GM23338 (cell line): ENCODE results near the gene CXCL9. TPM values are rescaled to one million over a fixed set of nuclear protein-coding genes. Genes with fewer than 3 reads are reported as not detected.
"Not testable (repeated sequence)": the region's sequence is repeated elsewhere in the genome, so short reads cannot be mapped to it uniquely, and the experiment has no call there.

ENCODE experiments used
- ATAC-seq: fragments of 200-7000 bp; cut with Tn5 transposase; 3 replicates; pipeline ENCODE4 v1.9.1; 2020
- DNase-seq: peaks from one replicate; pipeline ENCODE4 v3.0.0-alpha.2; 2015; ENCODE audit warnings: low spot score
- H2AFZ ChIP-seq: fragments of 200-600 bp; sonication (generic); 2 replicates; pipeline ENCODE4 v1.8.0; 2016; ENCODE audit warnings: antibody characterized with exemption, mild to moderate bottlenecking, moderate library complexity
- H3F3A ChIP-seq: fragments of 200-600 bp; sonication (generic); replicated peaks from 2 replicates; pipeline ENCODE4 v1.8.0; 2017; ENCODE audit warnings: antibody characterized with exemption, mixed run types, low read depth
- H3K27ac ChIP-seq: fragments of 200-600 bp; sonication (generic); 2 replicates; pipeline ENCODE4 v1.6.1; 2016; ENCODE audit warnings: low read depth
- H3K27me3 ChIP-seq: fragments of 200-600 bp; sonication (generic); 2 replicates; pipeline ENCODE4 v1.8.0; 2016; ENCODE audit warnings: mild to moderate bottlenecking, mixed run types, moderate library complexity; ENCODE audit not compliant: insufficient read depth
- H3K36me3 ChIP-seq: fragments of 200-600 bp; sonication (generic); 2 replicates; pipeline ENCODE4 v1.8.0; 2016; ENCODE audit warnings: mild to moderate bottlenecking; ENCODE audit not compliant: insufficient read depth
- H3K4me1 ChIP-seq: fragments of 200-600 bp; sonication (generic); 2 replicates; pipeline ENCODE4 v1.8.0; 2016; ENCODE audit warnings: mild to moderate bottlenecking, moderate library complexity; ENCODE audit not compliant: insufficient read depth
- H3K4me2 ChIP-seq: fragments of 200-600 bp; sonication (generic); 2 replicates; pipeline ENCODE4 v1.7.1; 2017; ENCODE audit warnings: mixed run types
- H3K4me3 ChIP-seq: fragments of 200-600 bp; sonication (generic); 2 replicates; pipeline ENCODE4 v1.6.1; 2016; ENCODE audit warnings: mixed run types
- H3K79me2 ChIP-seq: fragments of 200-600 bp; sonication (generic); replicated peaks from 2 replicates; pipeline ENCODE4 v1.8.0; 2017; ENCODE audit warnings: mild to moderate bottlenecking; ENCODE audit not compliant: insufficient read depth
- H3K9me2 ChIP-seq: fragments of 200-600 bp; sonication (generic); 2 replicates; pipeline ENCODE4 v1.8.0; 2017; ENCODE audit not compliant: insufficient read depth
- H4K20me1 ChIP-seq: fragments of 200-600 bp; sonication (generic); replicated peaks from 2 replicates; pipeline ENCODE4 v1.8.0; 2017; ENCODE audit warnings: mild to moderate bottlenecking; ENCODE audit not compliant: insufficient read depth
- H3K27ac Mint-ChIP-seq: 2 replicates; pipeline ENCODE4 v1.8.0; 2020; ENCODE audit warnings: inconsistent platforms, mild to moderate bottlenecking, moderate library complexity, mixed read lengths
- H3K27me3 Mint-ChIP-seq: 3 replicates; pipeline ENCODE4 v1.8.0; 2022; ENCODE audit warnings: low read depth, mild to moderate bottlenecking, moderate library complexity, mixed read lengths, inconsistent platforms; ENCODE audit not compliant: insufficient read depth, poor library complexity
- H3K36me3 Mint-ChIP-seq: 3 replicates; pipeline ENCODE4 v1.8.0; 2021; ENCODE audit warnings: low read depth, mild to moderate bottlenecking, inconsistent platforms, moderate library complexity, mixed read lengths
- H3K4me1 Mint-ChIP-seq: 3 replicates; pipeline ENCODE4 v1.8.0; 2020; ENCODE audit warnings: mild to moderate bottlenecking, inconsistent platforms, mixed read lengths
- H3K4me3 Mint-ChIP-seq: 3 replicates; pipeline ENCODE4 v1.8.0; 2021; ENCODE audit warnings: moderate library complexity, mild to moderate bottlenecking, inconsistent platforms, mixed read lengths
- H3K9me3 Mint-ChIP-seq: 3 replicates; pipeline ENCODE4 v1.8.0; 2020; ENCODE audit warnings: moderate library complexity, mild to moderate bottlenecking, inconsistent platforms, mixed read lengths
- ZNF114 ChIP-seq: fragments of 250-450 bp; sonication (Bioruptor Pico); IDR thresholded peaks from 2 replicates; pipeline ENCODE4 v1.5.0; 2020; ENCODE audit warnings: mild to moderate bottlenecking, moderate library complexity
- polyA plus RNA-seq: library from polyadenylated mRNA; unstranded; fragments of >200 nt; fragmentation: Nextera tagmentation; extraction: Ambion mirVana; gene quantifications from 2 replicates; pipeline ENCODE4 v1.2.1, GENCODE V29; 2016
- total RNA-seq: library from RNA; depleted of rRNA; stranded (reverse); fragments of >200 nt; shearing (Covaris generic); gene quantifications from 2 replicates; pipeline ENCODE4 v1.2.3, GENCODE V29; 2014; rRNA removed
- TF ChIP-seq, protein P1 (sequence below), 2 experiments: fragments of 200-600 bp in 1 of 2; sonication (generic) in 1 of 2; conservative IDR thresholded peaks; 2 replicates each; pipeline versions ENCODE4 v1.5.1 to v1.6.1; 2016 to 2017; ENCODE audit warnings: antibody characterized with exemption in 2 of 2, low read depth in 2 of 2, mild to moderate bottlenecking in 2 of 2, moderate library complexity in 1 of 2

The CXCL9 gene
- total and polyA plus RNA-seq, 2 experiments from 2014 or later, result not detected

DNA sequence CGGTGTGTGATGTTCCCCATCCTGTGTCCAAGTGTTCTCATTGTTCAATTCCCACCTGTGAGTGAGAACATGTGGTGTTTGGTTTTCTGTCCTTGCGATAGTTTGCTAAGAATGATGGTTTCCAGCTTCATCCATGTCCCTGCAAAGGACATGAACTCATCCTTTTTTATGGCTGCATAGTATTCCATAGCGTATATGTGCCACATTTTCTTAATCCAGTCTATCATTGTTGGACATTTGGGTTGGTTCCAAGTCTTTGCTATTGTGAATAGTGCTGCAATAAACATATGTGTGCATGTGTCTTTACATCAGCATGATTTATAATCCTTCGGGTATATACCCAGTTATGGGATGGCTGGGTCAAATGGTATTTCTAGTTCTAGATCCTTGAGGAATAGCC, 45.2 kb downstream of the CXCL9 start:
- H3K9me2 ChIP-seq, H3K79me2 ChIP-seq, H2AFZ ChIP-seq, H3K27me3 Mint-ChIP-seq, H3K27me3 ChIP-seq, H3K4me2 ChIP-seq, DNase-seq, H3K4me3 ChIP-seq, H3K27ac ChIP-seq, H3K4me3 Mint-ChIP-seq, H3K4me1 Mint-ChIP-seq, H3K4me1 ChIP-seq, H3F3A ChIP-seq, ATAC-seq, H4K20me1 ChIP-seq, H3K27ac Mint-ChIP-seq: not testable (repeated sequence)
- Mint-ChIP-seq H3K36me3 (peaks cover 99% of the 10 kb centered on the region), H3K9me3 (peaks cover 24% of the 10 kb centered on the region; the same call in 2 of the 3 replicates)
- peaks cover 89% of the 10 kb centered on the region for H3K36me3 ChIP-seq

DNA sequence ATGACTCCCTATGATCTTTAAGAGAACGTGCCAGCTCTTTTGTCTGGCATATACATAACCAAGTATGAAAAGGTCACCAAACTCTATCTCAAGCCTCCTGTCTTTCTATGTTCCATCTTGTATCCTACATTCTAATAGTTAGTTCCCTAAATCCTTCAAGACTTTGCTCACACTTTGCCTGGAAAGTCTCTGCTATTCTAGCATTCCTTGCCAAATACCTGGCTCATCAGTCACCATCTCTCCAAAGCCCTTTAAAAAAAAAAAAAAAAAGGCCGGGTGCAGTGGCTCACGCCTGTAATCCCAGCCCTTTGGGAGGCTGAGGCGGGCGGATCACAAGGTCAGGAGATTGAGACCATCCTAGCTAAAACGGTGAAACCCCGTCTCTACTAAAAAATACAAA, 48.8 kb downstream of the CXCL9 start:
- H3K4me2 ChIP-seq, H3K27ac Mint-ChIP-seq, H3K4me1 ChIP-seq, H3K27ac ChIP-seq, DNase-seq, H3K9me3 Mint-ChIP-seq, H3K4me3 Mint-ChIP-seq, H3K79me2 ChIP-seq, H3K27me3 ChIP-seq, ATAC-seq, H3K9me2 ChIP-seq, H3K4me3 ChIP-seq, H3K4me1 Mint-ChIP-seq, H3K27me3 Mint-ChIP-seq, H2AFZ ChIP-seq, H3F3A ChIP-seq: not testable (repeated sequence)
- H4K20me1 ChIP-seq, result peaks cover 11% of the 10 kb centered on the region
- peaks cover 96% of the 10 kb centered on the region for H3K36me3 Mint-ChIP-seq
- H3K36me3 ChIP-seq, result peaks cover 73% of the 10 kb centered on the region

- H3K36me3 ChIP-seq, result peaks cover 75% of the 10 kb centered on the region
- H3K4me3 ChIP-seq, H3K79me2 ChIP-seq, DNase-seq, H3K27me3 ChIP-seq, H3K27me3 Mint-ChIP-seq, H3K4me3 Mint-ChIP-seq, H3K9me2 ChIP-seq, H3K4me1 ChIP-seq, H3K4me1 Mint-ChIP-seq, H3K27ac ChIP-seq, H3K9me3 Mint-ChIP-seq, ATAC-seq, H2AFZ ChIP-seq, H3K27ac Mint-ChIP-seq, H3F3A ChIP-seq, H3K4me2 ChIP-seq: not testable (repeated sequence)
- H4K20me1 ChIP-seq, result peaks cover 15% of the 10 kb centered on the region
- H3K36me3 Mint-ChIP-seq, result peaks cover 93% of the 10 kb centered on the region
These were observed 52.5 kb downstream of the CXCL9 start for GRCh38 chr4:75954811-75955210.

DNA sequence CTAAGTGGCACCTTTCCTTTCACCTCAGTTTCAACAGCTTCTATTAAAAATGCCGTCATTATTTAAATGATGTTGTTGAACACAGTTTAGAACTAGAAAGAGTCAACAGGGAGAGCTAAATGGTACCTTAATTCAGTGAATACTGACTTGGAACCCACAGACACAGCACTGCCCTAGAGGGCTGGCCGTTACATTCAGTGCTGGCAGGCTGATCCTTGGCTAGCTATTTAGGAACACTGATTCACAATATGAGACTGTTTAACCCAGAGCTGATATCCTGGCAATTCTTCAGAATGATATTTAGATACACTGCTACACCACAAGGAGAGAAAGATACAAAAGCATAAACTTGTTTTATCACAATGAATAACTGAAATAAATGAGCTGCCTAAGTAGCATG, 53.8 kb downstream of the CXCL9 start:
- Histone ChIP-seq H2AFZ (no peak overlapping the region), H3K4me2 (no peak overlapping the region), H4K20me1 (peaks cover 14% of the 10 kb centered on the region), H3K4me1 (no peaks in the 10 kb centered on the region), H3K9me2 (no peaks in the 10 kb centered on the region), H3K27me3 (no peaks in the 10 kb centered on the region), H3K36me3 (peaks cover 78% of the 10 kb centered on the region), H3F3A (no peaks in the 10 kb centered on the region), H3K27ac (no peak overlapping the region), H3K79me2 (no peaks in the 10 kb centered on the region), H3K4me3 (no peak overlapping the region)
- DNase-seq (no peak), ATAC-seq (no peak)
- H3K27me3 Mint-ChIP-seq, result peaks cover 4% of the 10 kb centered on the region
- H3K4me1 Mint-ChIP-seq, result no peaks in the 10 kb centered on the region
- peaks cover 92% of the 10 kb centered on the region for H3K36me3 Mint-ChIP-seq
- H3K27ac Mint-ChIP-seq, result no peak overlapping the region
- no peaks in the 10 kb centered on the region for H3K9me3 Mint-ChIP-seq
- TF ChIP-seq, protein P1, sequence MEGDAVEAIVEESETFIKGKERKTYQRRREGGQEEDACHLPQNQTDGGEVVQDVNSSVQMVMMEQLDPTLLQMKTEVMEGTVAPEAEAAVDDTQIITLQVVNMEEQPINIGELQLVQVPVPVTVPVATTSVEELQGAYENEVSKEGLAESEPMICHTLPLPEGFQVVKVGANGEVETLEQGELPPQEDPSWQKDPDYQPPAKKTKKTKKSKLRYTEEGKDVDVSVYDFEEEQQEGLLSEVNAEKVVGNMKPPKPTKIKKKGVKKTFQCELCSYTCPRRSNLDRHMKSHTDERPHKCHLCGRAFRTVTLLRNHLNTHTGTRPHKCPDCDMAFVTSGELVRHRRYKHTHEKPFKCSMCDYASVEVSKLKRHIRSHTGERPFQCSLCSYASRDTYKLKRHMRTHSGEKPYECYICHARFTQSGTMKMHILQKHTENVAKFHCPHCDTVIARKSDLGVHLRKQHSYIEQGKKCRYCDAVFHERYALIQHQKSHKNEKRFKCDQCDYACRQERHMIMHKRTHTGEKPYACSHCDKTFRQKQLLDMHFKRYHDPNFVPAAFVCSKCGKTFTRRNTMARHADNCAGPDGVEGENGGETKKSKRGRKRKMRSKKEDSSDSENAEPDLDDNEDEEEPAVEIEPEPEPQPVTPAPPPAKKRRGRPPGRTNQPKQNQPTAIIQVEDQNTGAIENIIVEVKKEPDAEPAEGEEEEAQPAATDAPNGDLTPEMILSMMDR (conservative IDR thresholded peaks at IDR 0.05; ENCODE audit: low read depth in 2 of 2), result no peak
- no peak for TF ChIP-seq ZNF114 (CRISPR knock-in tag)
- no peak overlapping the region for H3K4me3 Mint-ChIP-seq

Other genes with a start within 250 kb of the CXCL9 start
- 0.58 TPM in 1 of 2 replicates, not detected in the other for gene PPEF2, start 105.1 kb downstream of the CXCL9 start, total RNA-seq
- not detected in 2 replicates for gene PPEF2, start 105.1 kb downstream of the CXCL9 start, polyA plus RNA-seq
- gene NAAA, start 66.5 kb downstream of the CXCL9 start, total RNA-seq, result 36.6 and 38.1 TPM in 2 replicates
- gene NAAA, start 66.5 kb downstream of the CXCL9 start, polyA plus RNA-seq, result 10.3 and 13.2 TPM in 2 replicates
- gene SDAD1, start 16.6 kb downstream of the CXCL9 start, total RNA-seq, result 62.2 and 67.4 TPM in 2 replicates
- gene SDAD1, start 16.6 kb downstream of the CXCL9 start, polyA plus RNA-seq, result 193 and 252 TPM in 2 replicates
- not detected in 2 replicates for gene CXCL10, start 16.0 kb upstream of the CXCL9 start, total RNA-seq
- gene CXCL10, start 16.0 kb upstream of the CXCL9 start, polyA plus RNA-seq, result not detected in 2 replicates
- 0.23 and 1.9 TPM in 2 replicates for gene CXCL11, start 28.6 kb upstream of the CXCL9 start, total RNA-seq
- gene CXCL11, start 28.6 kb upstream of the CXCL9 start, polyA plus RNA-seq, result 0.54 and 0.81 TPM in 2 replicates
- 0.87 and 1.2 TPM in 2 replicates for gene ART3, start 67.2 kb upstream of the CXCL9 start, total RNA-seq
- gene ART3, start 67.2 kb upstream of the CXCL9 start, polyA plus RNA-seq, result 1.1 and 1.7 TPM in 2 replicates
- 117 and 118 TPM in 2 replicates for gene NUP54, start 140.9 kb upstream of the CXCL9 start, total RNA-seq
- gene NUP54, start 140.9 kb upstream of the CXCL9 start, polyA plus RNA-seq, result 86.6 and 97.8 TPM in 2 replicates
- gene SCARB2, start 206.3 kb upstream of the CXCL9 start, total RNA-seq, result 40.8 and 41.0 TPM in 2 replicates
- 15.4 and 17.7 TPM in 2 replicates for gene SCARB2, start 206.3 kb upstream of the CXCL9 start, polyA plus RNA-seq
- gene FAM47E, start 244.2 kb upstream of the CXCL9 start, total RNA-seq, result 0.66 and 2.9 TPM in 2 replicates
- 2.3 and 4.4 TPM in 2 replicates for gene FAM47E, start 244.2 kb upstream of the CXCL9 start, polyA plus RNA-seq